Measurements from ENCODE around the gene HS6ST3. TPM values are rescaled to one million over a fixed set of nuclear protein-coding genes. Genes with fewer than 3 reads are reported as not detected.

HS6ST3 gene
- total and polyA plus RNA-seq, 2 of the 13 experiments (the other 11 are each of a cell fraction or from before 2014, with no cell fraction given), result not detected

DNA sequence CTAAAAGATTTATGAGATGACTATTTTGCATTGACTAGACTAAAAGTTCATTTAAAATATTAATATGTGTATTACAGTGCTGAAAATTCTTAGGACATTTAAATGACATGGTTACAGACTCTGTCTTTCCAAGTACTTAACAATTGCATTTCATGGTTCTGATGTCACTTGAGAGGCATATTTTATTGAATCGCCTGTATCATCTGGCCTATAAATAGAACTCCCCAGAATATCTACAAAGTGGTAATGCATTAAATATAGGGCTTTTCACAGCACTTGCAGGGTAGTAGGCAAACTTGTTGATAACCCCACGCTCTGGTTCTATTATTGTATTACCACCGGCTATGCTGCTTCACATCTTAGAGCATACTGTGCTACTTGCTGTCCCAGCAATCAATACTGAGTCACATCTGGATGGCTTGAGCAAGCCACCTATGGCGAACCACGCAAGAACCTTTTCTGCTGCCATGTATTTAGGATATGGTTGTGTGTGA is 400.6 kb downstream of the HS6ST3 start:
- DNase-seq (ENCODE audit: low spot score), result no peak
- Histone ChIP-seq H3K9ac (ENCODE audit: insufficient read depth, low read depth, low read length) (no peak overlapping the region), H3K9me3 (ENCODE audit: low read length) (no peaks in the 10 kb centered on the region), H3K36me3 (replicated peaks in 1 of 2; ENCODE audit: control insufficient read depth in 1 of 2, insufficient read depth in 2 of 2, low read length in 2 of 2) (no peaks in the 10 kb centered on the region), H2AFZ (ENCODE audit: low read length) (no peak overlapping the region), H3K79me2 (ENCODE audit: insufficient read depth, low read length) (no peaks in the 10 kb centered on the region), H3K27ac (ENCODE audit: extremely low read length, insufficient read depth, low read length) (no peak overlapping the region), H3K27me3 (ENCODE audit: control insufficient read depth in 1 of 2, insufficient read depth in 2 of 2, low read length in 2 of 2) (peaks cover 0 to 1% of the 10 kb centered on the region in 2 experiments; a peak in 1 of 5 replicates), H3K4me2 (ENCODE audit: low read depth, low read length) (no peak overlapping the region), H3K4me3 (replicated peaks in 1 of 3; ENCODE audit: insufficient read depth in 1 of 3, low read depth in 2 of 3, low read length in 3 of 3) (no peak overlapping the region), H3K4me1 (ENCODE audit: insufficient read depth, low read length) (no peaks in the 10 kb centered on the region), H4K20me1 (ENCODE audit: insufficient read depth, low read length) (no peaks in the 10 kb centered on the region)
- POLR2A ChIA-PET, result no interaction called here
- no peak for ATAC-seq
- no TSS peak for BruUV-seq (replicated peaks)
- 17% methylated on average over 5 of the region's 5 CpGs for WGBS (ENCODE audit: low lambda C conversion rate)
- in situ Hi-C loops (cut with HindIII; ENCODE audit: extremely low pct_ligation_motif_present, low pct_unique_long_range_greater_than_20kb) (no loop called here), intact Hi-C loops (cut with micrococcal nuclease; ENCODE audit: unreplicated experiment) (no loop called here)
- FAIRE-seq, result no peak
- no peak for TF ChIP-seq ZNF841 (CRISPR knock-in tag; IDR thresholded peaks at IDR 0.05; ENCODE audit: borderline replicate concordance)
- no peak for TF ChIP-seq EZH2 (conservative IDR thresholded peaks at IDR 0.05; ENCODE audit: low read depth, low read length)
- no peak for TF ChIP-seq HNRNPK (IDR thresholded peaks at IDR 0.05; ENCODE audit: low read depth, low read length, poor library complexity, severe bottlenecking)
- TF ChIP-seq, protein P1, sequence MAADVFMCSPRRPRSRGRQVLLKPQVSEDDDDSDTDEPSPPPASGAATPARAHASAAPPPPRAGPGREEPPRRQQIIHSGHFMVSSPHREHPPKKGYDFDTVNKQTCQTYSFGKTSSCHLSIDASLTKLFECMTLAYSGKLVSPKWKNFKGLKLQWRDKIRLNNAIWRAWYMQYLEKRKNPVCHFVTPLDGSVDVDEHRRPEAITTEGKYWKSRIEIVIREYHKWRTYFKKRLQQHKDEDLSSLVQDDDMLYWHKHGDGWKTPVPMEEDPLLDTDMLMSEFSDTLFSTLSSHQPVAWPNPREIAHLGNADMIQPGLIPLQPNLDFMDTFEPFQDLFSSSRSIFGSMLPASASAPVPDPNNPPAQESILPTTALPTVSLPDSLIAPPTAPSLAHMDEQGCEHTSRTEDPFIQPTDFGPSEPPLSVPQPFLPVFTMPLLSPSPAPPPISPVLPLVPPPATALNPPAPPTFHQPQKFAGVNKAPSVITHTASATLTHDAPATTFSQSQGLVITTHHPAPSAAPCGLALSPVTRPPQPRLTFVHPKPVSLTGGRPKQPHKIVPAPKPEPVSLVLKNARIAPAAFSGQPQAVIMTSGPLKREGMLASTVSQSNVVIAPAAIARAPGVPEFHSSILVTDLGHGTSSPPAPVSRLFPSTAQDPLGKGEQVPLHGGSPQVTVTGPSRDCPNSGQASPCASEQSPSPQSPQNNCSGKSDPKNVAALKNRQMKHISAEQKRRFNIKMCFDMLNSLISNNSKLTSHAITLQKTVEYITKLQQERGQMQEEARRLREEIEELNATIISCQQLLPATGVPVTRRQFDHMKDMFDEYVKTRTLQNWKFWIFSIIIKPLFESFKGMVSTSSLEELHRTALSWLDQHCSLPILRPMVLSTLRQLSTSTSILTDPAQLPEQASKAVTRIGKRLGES (CRISPR knock-in tag; IDR thresholded peaks at IDR 0.05; ENCODE audit: borderline replicate concordance), result no peak
- TF ChIP-seq SAFB2 (CRISPR knock-in tag; IDR thresholded peaks at IDR 0.05; ENCODE audit: borderline replicate concordance, low read depth), result no peak
- CTCF ChIA-PET (ENCODE audit: low intra/inter-chr PET ratio, low total read pairs), result no interaction called here

DNA sequence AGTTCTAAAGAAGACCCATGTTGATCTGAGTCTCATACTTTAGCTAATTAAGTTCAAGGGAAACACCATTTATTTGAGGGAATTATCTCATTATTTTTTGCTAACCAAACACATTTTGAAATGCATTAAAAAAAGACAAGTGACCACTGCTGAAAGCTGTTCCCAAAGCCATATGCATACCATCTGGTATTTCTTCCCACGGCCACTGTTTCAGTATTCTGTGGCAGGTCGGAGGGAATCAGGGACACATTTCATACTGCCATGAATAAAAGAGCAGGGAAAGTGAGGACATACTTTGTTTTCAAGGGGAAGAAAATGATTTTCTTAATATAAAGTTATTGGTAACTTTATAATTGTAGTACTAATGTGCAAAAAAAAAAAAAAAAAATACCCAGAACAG is 401.2 kb downstream of the HS6ST3 start:
- WGBS (ENCODE audit: low lambda C conversion rate), result 2% methylated on average over 2 of the region's 2 CpGs
- Histone ChIP-seq H3K4me2 (ENCODE audit: low read depth, low read length) (no peak overlapping the region), H3K4me3 (replicated peaks in 1 of 3; ENCODE audit: insufficient read depth in 1 of 3, low read depth in 2 of 3, low read length in 3 of 3) (no peak overlapping the region), H3K79me2 (ENCODE audit: insufficient read depth, low read length) (no peaks in the 10 kb centered on the region), H3K36me3 (replicated peaks in 1 of 2; ENCODE audit: control insufficient read depth in 1 of 2, insufficient read depth in 2 of 2, low read length in 2 of 2) (no peaks in the 10 kb centered on the region), H2AFZ (ENCODE audit: low read length) (no peak overlapping the region), H3K4me1 (ENCODE audit: insufficient read depth, low read length) (no peaks in the 10 kb centered on the region), H3K9ac (ENCODE audit: insufficient read depth, low read depth, low read length) (no peak overlapping the region), H3K27ac (ENCODE audit: extremely low read length, insufficient read depth, low read length) (no peak overlapping the region), H3K27me3 (ENCODE audit: control insufficient read depth in 1 of 2, insufficient read depth in 2 of 2, low read length in 2 of 2) (peaks cover 0 to 1% of the 10 kb centered on the region in 2 experiments; a peak in 1 of 5 replicates), H3K9me3 (ENCODE audit: low read length) (no peaks in the 10 kb centered on the region), H4K20me1 (ENCODE audit: insufficient read depth, low read length) (no peaks in the 10 kb centered on the region)
- DNase-seq (ENCODE audit: low spot score), result no peak
- ChIA-PET CTCF (ENCODE audit: low intra/inter-chr PET ratio, low total read pairs) (no interaction called here), POLR2A (no interaction called here)
- FAIRE-seq, result no peak
- intact Hi-C loops (cut with micrococcal nuclease; ENCODE audit: unreplicated experiment) (no loop called here), in situ Hi-C loops (cut with HindIII; ENCODE audit: extremely low pct_ligation_motif_present, low pct_unique_long_range_greater_than_20kb) (no loop called here)
- BruUV-seq (replicated peaks), result no TSS peak
- ATAC-seq, result no peak
- TF ChIP-seq ZNF44 (CRISPR knock-in tag; IDR thresholded peaks at IDR 0.05) (no peak), NFE2L2 (IDR thresholded peaks at IDR 0.05; ENCODE audit: low read length) (no peak), ZNF589 (CRISPR knock-in tag; conservative IDR thresholded peaks at IDR 0.05) (no peak), PHF21A (CRISPR knock-in tag; IDR thresholded peaks at IDR 0.05) (no peak), PCBP1 (IDR thresholded peaks at IDR 0.05; ENCODE audit: borderline replicate concordance, low read depth, low read length) (no peak), NRL (CRISPR knock-in tag; IDR thresholded peaks at IDR 0.05; ENCODE audit: borderline replicate concordance) (no peak)
- TF ChIP-seq, protein P2, sequence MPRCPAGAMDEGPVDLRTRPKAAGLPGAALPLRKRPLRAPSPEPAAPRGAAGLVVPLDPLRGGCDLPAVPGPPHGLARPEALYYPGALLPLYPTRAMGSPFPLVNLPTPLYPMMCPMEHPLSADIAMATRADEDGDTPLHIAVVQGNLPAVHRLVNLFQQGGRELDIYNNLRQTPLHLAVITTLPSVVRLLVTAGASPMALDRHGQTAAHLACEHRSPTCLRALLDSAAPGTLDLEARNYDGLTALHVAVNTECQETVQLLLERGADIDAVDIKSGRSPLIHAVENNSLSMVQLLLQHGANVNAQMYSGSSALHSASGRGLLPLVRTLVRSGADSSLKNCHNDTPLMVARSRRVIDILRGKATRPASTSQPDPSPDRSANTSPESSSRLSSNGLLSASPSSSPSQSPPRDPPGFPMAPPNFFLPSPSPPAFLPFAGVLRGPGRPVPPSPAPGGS (CRISPR knock-in tag; IDR thresholded peaks at IDR 0.05), result no peak
- TF ChIP-seq, protein P3, sequence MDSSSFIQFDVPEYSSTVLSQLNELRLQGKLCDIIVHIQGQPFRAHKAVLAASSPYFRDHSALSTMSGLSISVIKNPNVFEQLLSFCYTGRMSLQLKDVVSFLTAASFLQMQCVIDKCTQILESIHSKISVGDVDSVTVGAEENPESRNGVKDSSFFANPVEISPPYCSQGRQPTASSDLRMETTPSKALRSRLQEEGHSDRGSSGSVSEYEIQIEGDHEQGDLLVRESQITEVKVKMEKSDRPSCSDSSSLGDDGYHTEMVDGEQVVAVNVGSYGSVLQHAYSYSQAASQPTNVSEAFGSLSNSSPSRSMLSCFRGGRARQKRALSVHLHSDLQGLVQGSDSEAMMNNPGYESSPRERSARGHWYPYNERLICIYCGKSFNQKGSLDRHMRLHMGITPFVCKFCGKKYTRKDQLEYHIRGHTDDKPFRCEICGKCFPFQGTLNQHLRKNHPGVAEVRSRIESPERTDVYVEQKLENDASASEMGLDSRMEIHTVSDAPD (CRISPR knock-in tag; IDR thresholded peaks at IDR 0.05), result no peak
